HFF-Myc (cell line): Measurements from ENCODE around the gene CCDC194.

Source experiments
- DNase-seq: peaks from one replicate; pipeline ENCODE4 v3.0.0-alpha.2; 2011; ENCODE audit warnings: low read depth; ENCODE audit errors: extremely low read depth
- H3K4me3 ChIP-seq: replicated peaks from 2 replicates; pipeline ENCODE4 v1.5.1; 2011; ENCODE audit warnings: low read depth, mild to moderate bottlenecking, control low read depth, low read length
- CTCF ChIP-seq: IDR thresholded peaks from 2 replicates; pipeline ENCODE4 v1.5.1; 2012; ENCODE audit warnings: mild to moderate bottlenecking, low read depth, low read length, control low read depth; ENCODE audit errors: missing control alignments

The CCDC194 gene

DNA sequence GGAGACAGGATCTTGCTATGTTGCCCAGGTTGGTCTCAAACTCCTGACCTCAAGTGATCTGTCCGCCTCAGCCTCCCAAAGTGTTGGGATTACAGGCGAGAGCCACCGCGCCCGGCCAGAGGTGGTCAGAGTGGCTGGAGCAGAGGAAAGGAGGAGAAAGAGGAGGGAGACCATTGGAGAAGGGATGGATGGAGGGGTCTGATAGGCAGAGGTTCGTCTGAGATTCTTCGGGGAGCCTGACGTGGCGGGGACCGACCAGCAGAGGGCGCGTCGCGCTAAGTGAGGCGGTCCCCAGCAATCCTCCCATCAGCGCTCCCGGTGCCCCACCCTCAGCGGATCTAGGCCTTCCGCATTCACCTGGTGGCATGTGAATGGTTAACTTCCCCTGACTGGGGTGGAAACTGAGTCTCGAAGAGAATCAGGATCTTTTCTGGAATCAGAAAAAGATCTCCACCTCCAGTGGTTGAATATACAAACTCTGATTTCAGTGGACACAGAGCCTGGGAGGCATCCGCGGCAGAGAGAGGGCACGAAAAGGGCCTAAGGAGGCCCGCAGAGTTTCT lies 47.8 kb downstream of the CCDC194 start:
- DNase-seq: no peak
- peak; percentile 94 for TF ChIP-seq CTCF
- no peak overlapping the region for H3K4me3 ChIP-seq

DNA sequence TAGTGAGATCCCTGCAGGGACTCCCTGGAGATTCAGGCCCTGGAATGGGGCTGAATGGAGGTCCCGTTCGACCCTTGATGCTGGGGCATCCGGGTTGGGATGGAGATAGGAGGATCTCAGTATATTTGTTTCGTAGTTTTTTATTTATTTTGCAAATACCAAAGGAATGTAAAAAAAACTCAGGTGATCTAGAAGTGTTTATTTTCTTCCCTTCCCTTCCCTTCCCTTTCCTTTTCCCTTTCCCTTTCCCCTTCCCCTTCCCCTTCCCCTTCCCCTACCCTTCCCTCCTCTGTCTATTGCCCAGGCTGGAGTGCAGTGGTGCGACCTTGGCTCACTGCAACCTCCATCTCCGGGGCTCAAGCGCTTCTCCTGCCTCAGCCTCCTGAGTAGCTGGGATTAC lies 52.2 kb downstream of the CCDC194 start:
- TF ChIP-seq CTCF: no peak
- H3K4me3 ChIP-seq: no peak overlapping the region
- DNase-seq: no peak

GRCh38 chr19:17341386-17341785 lies 52.6 kb downstream of the CCDC194 start:
- no peak for TF ChIP-seq CTCF
- H3K4me3 ChIP-seq: no peak overlapping the region
- DNase-seq: no peak

GRCh38 chr19:17340871-17341357 lies 53.1 kb downstream of the CCDC194 start:
- no peak for DNase-seq
- TF ChIP-seq CTCF: no peak
- H3K4me3 ChIP-seq: no peak overlapping the region
